HCT116 (cell line): ENCODE results near the gene ENTHD1.

Experiments used
- CTCF ChIP-seq, 3 experiments: fragments of 200-600 bp in 1 of 3; sonication (generic) in 1 of 3; IDR thresholded peaks in 2 of 3; conservative IDR thresholded peaks in 1 of 3; 2 replicates each; pipeline ENCODE4 v1.5.1; 2012 to 2017; ENCODE audit warnings: low read depth in 2 of 3, low read length in 2 of 3, antibody characterized with exemption in 1 of 3, borderline replicate concordance in 1 of 3, control low read depth in 1 of 3, mild to moderate bottlenecking in 1 of 3, mixed read lengths in 1 of 3, mixed run types in 1 of 3, moderate library complexity in 1 of 3; ENCODE audit not compliant: insufficient read depth in 1 of 3
- ELF1 ChIP-seq: IDR thresholded peaks from 2 replicates; pipeline ENCODE4 v1.6.1; 2012; ENCODE audit warnings: low read depth, borderline replicate concordance
- EZH2 ChIP-seq: fragments of 200-600 bp; sonication (generic); IDR thresholded peaks from 2 replicates; pipeline ENCODE4 v1.6.1; 2017; ENCODE audit warnings: antibody characterized with exemption, mixed run types
- EZH2phosphoT487 ChIP-seq: fragments of 200-600 bp; IDR thresholded peaks from 2 replicates; pipeline ENCODE4 v1.6.1; 2018; ENCODE audit warnings: antibody characterized with exemption, borderline replicate concordance
- FOSL1 ChIP-seq: IDR thresholded peaks from 2 replicates; pipeline ENCODE4 v1.6.1; 2012; ENCODE audit warnings: low read depth
- MAX ChIP-seq: IDR thresholded peaks from 2 replicates; pipeline ENCODE4 v1.6.1; 2012
- POLR2A ChIP-seq: IDR thresholded peaks from 2 replicates; pipeline ENCODE4 v1.7.0; 2011; ENCODE audit warnings: borderline replicate concordance; ENCODE audit not compliant: insufficient read depth, insufficient read length; ENCODE audit errors: extremely low read depth
- POLR2AphosphoS5 ChIP-seq: IDR thresholded peaks from 2 replicates; pipeline ENCODE4 v1.6.1; 2011; ENCODE audit warnings: mild to moderate bottlenecking, low read depth, low read length, moderate library complexity
- SIN3A ChIP-seq: IDR thresholded peaks from 2 replicates; pipeline ENCODE4 v1.6.1; 2012; ENCODE audit warnings: low read depth
- SP1 ChIP-seq: IDR thresholded peaks from 2 replicates; pipeline ENCODE4 v1.6.1; 2012; ENCODE audit warnings: low read depth
- SRF ChIP-seq: IDR thresholded peaks from 2 replicates; pipeline ENCODE4 v1.6.1; 2012; ENCODE audit warnings: low read depth
- TCF7L2 ChIP-seq: IDR thresholded peaks from 2 replicates; pipeline ENCODE4 v1.7.0; 2011; ENCODE audit warnings: borderline replicate concordance, inconsistent platforms; ENCODE audit not compliant: insufficient read depth, insufficient read length; ENCODE audit errors: extremely low read depth
- ZNF274 ChIP-seq: fragments of 200-500 bp; sonication (Bioruptor generic); IDR thresholded peaks from 2 replicates; pipeline ENCODE4 v1.6.1; 2014; ENCODE audit warnings: mild to moderate bottlenecking, low read depth, low read length, inconsistent platforms

GRCh38 chr22:39839204-39839603 is 54.4 kb downstream of the ENTHD1 start:
- TF ChIP-seq CTCF (IDR thresholded peaks at IDR 0.05 in 2 of 3, conservative IDR thresholded peaks at IDR 0.05 in 1 of 3; ENCODE audit: borderline replicate concordance in 1 of 3, insufficient read depth in 1 of 3, low read depth in 2 of 3, low read length in 2 of 3) (no peak), POLR2A (no peak), SP1 (no peak), SIN3A (no peak), MAX (no peak), POLR2AphosphoS5 (no peak), TCF7L2 (no peak), FOSL1 (no peak), ZNF274 (no peak), ELF1 (no peak), EZH2 (no peak), EZH2phosphoT487 (no peak), SRF (no peak)
